PFSK-1 (cell line): ENCODE data around the gene FOLR2.

Experiments
- FOXP2 ChIP-seq: optimal IDR thresholded peaks from 2 replicates; pipeline ENCODE3; 2011; ENCODE audit warnings: borderline replicate concordance, control low read depth, inconsistent platforms; ENCODE audit not compliant: insufficient read depth; ENCODE audit errors: extremely low read length, extremely low read depth
- POLR2AphosphoS5 ChIP-seq: IDR thresholded peaks from 2 replicates; pipeline ENCODE4 v1.6.1; 2012; ENCODE audit warnings: low read depth, mild to moderate bottlenecking, control low read depth, low read length, moderate library complexity
- REST ChIP-seq, 2 experiments: IDR thresholded peaks; 2 replicates each; pipeline versions ENCODE4 v1.6.1 to v1.8.0; 2011 to 2012; ENCODE audit warnings: low read depth in 2 of 2, low read length in 2 of 2, control low read depth in 1 of 2, inconsistent platforms in 1 of 2, mild to moderate bottlenecking in 1 of 2, moderate library complexity in 1 of 2; ENCODE audit not compliant: insufficient read depth in 1 of 2
- SIN3A ChIP-seq: IDR thresholded peaks from 2 replicates; pipeline ENCODE4 v1.6.1; 2012; ENCODE audit warnings: mild to moderate bottlenecking, low read length, moderate library complexity, borderline replicate concordance; ENCODE audit not compliant: insufficient read depth

GRCh38 chr11:72237112-72237931 is 20.7 kb downstream of the FOLR2 start:
- TF ChIP-seq SIN3A = no peak
- TF ChIP-seq POLR2AphosphoS5 = no peak
- TF ChIP-seq REST (IDR thresholded peaks at IDR 0.05; ENCODE audit: insufficient read depth in 1 of 2, low read depth in 2 of 2, low read length in 2 of 2) = no peak
- no peak for TF ChIP-seq FOXP2
